ENCODE measurements around the gene NDUFA8. TPM values are rescaled to one million over a fixed set of nuclear protein-coding genes. Genes with fewer than 3 reads are reported as not detected.

NDUFA8 gene
- total RNA-seq, 1 donor from 2014 or later: 40.2 TPM

- no peak overlapping the region for H3K9ac ChIP-seq (ENCODE audit: low read depth in 1 of 3, low read length in 3 of 3)
- no peaks in the 10 kb centered on the region for H3K4me1 ChIP-seq (ENCODE audit: control insufficient read depth in 3 of 3, insufficient read depth in 3 of 3, low read length in 3 of 3)
- no peak overlapping the region for H3K27ac ChIP-seq (ENCODE audit: low read depth, low read length)
- H3K27me3 ChIP-seq (ENCODE audit: control insufficient read depth in 3 of 3, insufficient read depth in 3 of 3, low read length in 3 of 3): peaks cover 6 to 16% (median 12%) of the 10 kb centered on the region in 3 donors
- H3K36me3 ChIP-seq (ENCODE audit: control insufficient read depth in 3 of 3, insufficient read depth in 3 of 3, low read length in 3 of 3): no peaks in the 10 kb centered on the region
- H3K4me3 ChIP-seq (ENCODE audit: low read length in 3 of 3): no peak overlapping the region
- H3K9me3 ChIP-seq (ENCODE audit: control insufficient read depth in 3 of 3, low read length in 3 of 3): no peaks in the 10 kb centered on the region
Measured at GRCh38 chr9:122168356-122168755, 8.8 kb upstream of the NDUFA8 start.

GRCh38 chr9:122164286-122164685 lies 4.7 kb upstream of the NDUFA8 start:
- no peaks in the 10 kb centered on the region for H3K9me3 ChIP-seq (ENCODE audit: control insufficient read depth in 3 of 3, low read length in 3 of 3)
- no peak overlapping the region for H3K27ac ChIP-seq (ENCODE audit: low read depth, low read length)
- peaks cover 0 to 2% (median 2%) of the 10 kb centered on the region in 3 donors for H3K36me3 ChIP-seq (ENCODE audit: control insufficient read depth in 3 of 3, insufficient read depth in 3 of 3, low read length in 3 of 3)
- H3K4me1 ChIP-seq (ENCODE audit: control insufficient read depth in 3 of 3, insufficient read depth in 3 of 3, low read length in 3 of 3): peaks cover 0 to 2% (median 0%) of the 10 kb centered on the region in 3 donors
- no peak overlapping the region for H3K4me3 ChIP-seq (ENCODE audit: low read length in 3 of 3)
- H3K27me3 ChIP-seq (ENCODE audit: control insufficient read depth in 3 of 3, insufficient read depth in 3 of 3, low read length in 3 of 3): no peaks in the 10 kb centered on the region
- no peak overlapping the region for H3K9ac ChIP-seq (ENCODE audit: low read depth in 1 of 3, low read length in 3 of 3)

GRCh38 chr9:122162415-122162814 lies 2.8 kb upstream of the NDUFA8 start:
- H3K27ac ChIP-seq (ENCODE audit: low read depth, low read length): no peak overlapping the region
- no peaks in the 10 kb centered on the region for H3K9me3 ChIP-seq (ENCODE audit: control insufficient read depth in 3 of 3, low read length in 3 of 3)
- no peaks in the 10 kb centered on the region for H3K27me3 ChIP-seq (ENCODE audit: control insufficient read depth in 3 of 3, insufficient read depth in 3 of 3, low read length in 3 of 3)
- H3K4me1 ChIP-seq (ENCODE audit: control insufficient read depth in 3 of 3, insufficient read depth in 3 of 3, low read length in 3 of 3): peaks cover 8 to 9% (median 8%) of the 10 kb centered on the region in 3 donors
- no peak overlapping the region for H3K4me3 ChIP-seq (ENCODE audit: low read length in 3 of 3)
- peaks cover 0 to 2% (median 2%) of the 10 kb centered on the region in 3 donors for H3K36me3 ChIP-seq (ENCODE audit: control insufficient read depth in 3 of 3, insufficient read depth in 3 of 3, low read length in 3 of 3)
- H3K9ac ChIP-seq (ENCODE audit: low read depth in 1 of 3, low read length in 3 of 3): no peak overlapping the region

- Histone ChIP-seq H3K27me3 (ENCODE audit: control insufficient read depth in 3 of 3, insufficient read depth in 3 of 3, low read length in 3 of 3) (no peaks in the 10 kb centered on the region), H3K9me3 (ENCODE audit: control insufficient read depth in 3 of 3, low read length in 3 of 3) (no peaks in the 10 kb centered on the region), H3K27ac (ENCODE audit: low read depth, low read length) (no peak overlapping the region), H3K36me3 (ENCODE audit: control insufficient read depth in 3 of 3, insufficient read depth in 3 of 3, low read length in 3 of 3) (peaks cover 0 to 2% (median 2%) of the 10 kb centered on the region in 3 donors), H3K9ac (ENCODE audit: low read depth in 1 of 3, low read length in 3 of 3) (peak overlapping the region in 2 of 3 donors; percentile 95 to 98), H3K4me3 (ENCODE audit: low read length in 3 of 3) (peak overlapping the region; percentile 64 to 95 (median 93)), H3K4me1 (ENCODE audit: control insufficient read depth in 3 of 3, insufficient read depth in 3 of 3, low read length in 3 of 3) (peaks cover 14 to 19% (median 15%) of the 10 kb centered on the region in 3 donors)
Measured at GRCh38 chr9:122159925-122160246, 307 bp upstream of the NDUFA8 start.

- Histone ChIP-seq H3K4me3 (ENCODE audit: low read length in 3 of 3) (peak overlapping the region; percentile 49 to 65 (median 56)), H3K9ac (ENCODE audit: low read depth in 1 of 3, low read length in 3 of 3) (no peak overlapping the region), H3K4me1 (ENCODE audit: control insufficient read depth in 3 of 3, insufficient read depth in 3 of 3, low read length in 3 of 3) (peaks cover 14 to 19% (median 15%) of the 10 kb centered on the region in 3 donors), H3K27me3 (ENCODE audit: control insufficient read depth in 3 of 3, insufficient read depth in 3 of 3, low read length in 3 of 3) (no peaks in the 10 kb centered on the region), H3K36me3 (ENCODE audit: control insufficient read depth in 3 of 3, insufficient read depth in 3 of 3, low read length in 3 of 3) (peaks cover 0 to 2% (median 2%) of the 10 kb centered on the region in 3 donors), H3K9me3 (ENCODE audit: control insufficient read depth in 3 of 3, low read length in 3 of 3) (no peaks in the 10 kb centered on the region), H3K27ac (ENCODE audit: low read depth, low read length) (no peak overlapping the region)
Measured at GRCh38 chr9:122158202-122158601, 1.4 kb downstream of the NDUFA8 start.

- Histone ChIP-seq H3K9ac (ENCODE audit: low read depth in 1 of 3, low read length in 3 of 3) (no peak overlapping the region), H3K27me3 (ENCODE audit: control insufficient read depth in 3 of 3, insufficient read depth in 3 of 3, low read length in 3 of 3) (no peaks in the 10 kb centered on the region), H3K36me3 (ENCODE audit: control insufficient read depth in 3 of 3, insufficient read depth in 3 of 3, low read length in 3 of 3) (peaks cover 0 to 6% (median 2%) of the 10 kb centered on the region in 3 donors), H3K9me3 (ENCODE audit: control insufficient read depth in 3 of 3, low read length in 3 of 3) (no peaks in the 10 kb centered on the region), H3K4me1 (ENCODE audit: control insufficient read depth in 3 of 3, insufficient read depth in 3 of 3, low read length in 3 of 3) (peaks cover 26 to 32% (median 28%) of the 10 kb centered on the region in 3 donors), H3K4me3 (ENCODE audit: low read length in 3 of 3) (no peak overlapping the region), H3K27ac (ENCODE audit: low read depth, low read length) (no peak overlapping the region)
Measured at GRCh38 chr9:122155796-122156195, 3.8 kb downstream of the NDUFA8 start.

GRCh38 chr9:122151267-122151828 lies 8.2 kb downstream of the NDUFA8 start:
- Histone ChIP-seq H3K27ac (ENCODE audit: low read depth, low read length) (peak overlapping the region; percentile 4), H3K36me3 (ENCODE audit: control insufficient read depth in 3 of 3, insufficient read depth in 3 of 3, low read length in 3 of 3) (peaks cover 8 to 30% (median 12%) of the 10 kb centered on the region in 3 donors), H3K9me3 (ENCODE audit: control insufficient read depth in 3 of 3, low read length in 3 of 3) (no peaks in the 10 kb centered on the region), H3K27me3 (ENCODE audit: control insufficient read depth in 3 of 3, insufficient read depth in 3 of 3, low read length in 3 of 3) (no peaks in the 10 kb centered on the region), H3K4me1 (ENCODE audit: control insufficient read depth in 3 of 3, insufficient read depth in 3 of 3, low read length in 3 of 3) (peaks cover 17 to 22% (median 18%) of the 10 kb centered on the region in 3 donors), H3K9ac (ENCODE audit: low read depth in 1 of 3, low read length in 3 of 3) (no peak overlapping the region), H3K4me3 (ENCODE audit: low read length in 3 of 3) (no peak overlapping the region)

- H3K4me3 ChIP-seq (ENCODE audit: low read length in 3 of 3): no peak overlapping the region
- peaks cover 0 to 2% (median 2%) of the 10 kb centered on the region in 3 donors for H3K4me1 ChIP-seq (ENCODE audit: control insufficient read depth in 3 of 3, insufficient read depth in 3 of 3, low read length in 3 of 3)
- no peaks in the 10 kb centered on the region for H3K27me3 ChIP-seq (ENCODE audit: control insufficient read depth in 3 of 3, insufficient read depth in 3 of 3, low read length in 3 of 3)
- no peaks in the 10 kb centered on the region for H3K9me3 ChIP-seq (ENCODE audit: control insufficient read depth in 3 of 3, low read length in 3 of 3)
- peaks cover 34 to 56% (median 40%) of the 10 kb centered on the region in 3 donors for H3K36me3 ChIP-seq (ENCODE audit: control insufficient read depth in 3 of 3, insufficient read depth in 3 of 3, low read length in 3 of 3)
- H3K27ac ChIP-seq (ENCODE audit: low read depth, low read length): no peak overlapping the region
- H3K9ac ChIP-seq (ENCODE audit: low read depth in 1 of 3, low read length in 3 of 3): no peak overlapping the region
Measured at GRCh38 chr9:122145592-122145863, 14.1 kb downstream of the NDUFA8 start.

GRCh38 chr9:122144836-122145591 lies 14.6 kb downstream of the NDUFA8 start:
- H3K9me3 ChIP-seq (ENCODE audit: control insufficient read depth in 3 of 3, low read length in 3 of 3): no peaks in the 10 kb centered on the region
- no peak overlapping the region for H3K9ac ChIP-seq (ENCODE audit: low read depth in 1 of 3, low read length in 3 of 3)
- no peaks in the 10 kb centered on the region for H3K27me3 ChIP-seq (ENCODE audit: control insufficient read depth in 3 of 3, insufficient read depth in 3 of 3, low read length in 3 of 3)
- H3K36me3 ChIP-seq (ENCODE audit: control insufficient read depth in 3 of 3, insufficient read depth in 3 of 3, low read length in 3 of 3): peaks cover 34 to 55% (median 40%) of the 10 kb centered on the region in 3 donors
- no peak overlapping the region for H3K4me3 ChIP-seq (ENCODE audit: low read length in 3 of 3)
- H3K27ac ChIP-seq (ENCODE audit: low read depth, low read length): no peak overlapping the region
- H3K4me1 ChIP-seq (ENCODE audit: control insufficient read depth in 3 of 3, insufficient read depth in 3 of 3, low read length in 3 of 3): peaks cover 0 to 3% (median 2%) of the 10 kb centered on the region in 3 donors

GRCh38 chr9:122143876-122144405 lies 15.6 kb downstream of the NDUFA8 start:
- no peaks in the 10 kb centered on the region for H3K27me3 ChIP-seq (ENCODE audit: control insufficient read depth in 3 of 3, insufficient read depth in 3 of 3, low read length in 3 of 3)
- H3K9me3 ChIP-seq (ENCODE audit: control insufficient read depth in 3 of 3, low read length in 3 of 3): no peaks in the 10 kb centered on the region
- no peak overlapping the region for H3K27ac ChIP-seq (ENCODE audit: low read depth, low read length)
- peaks cover 0 to 3% (median 2%) of the 10 kb centered on the region in 3 donors for H3K4me1 ChIP-seq (ENCODE audit: control insufficient read depth in 3 of 3, insufficient read depth in 3 of 3, low read length in 3 of 3)
- no peak overlapping the region for H3K9ac ChIP-seq (ENCODE audit: low read depth in 1 of 3, low read length in 3 of 3)
- no peak overlapping the region for H3K4me3 ChIP-seq (ENCODE audit: low read length in 3 of 3)
- peaks cover 34 to 51% (median 40%) of the 10 kb centered on the region in 3 donors for H3K36me3 ChIP-seq (ENCODE audit: control insufficient read depth in 3 of 3, insufficient read depth in 3 of 3, low read length in 3 of 3)

All from skeletal muscle tissue (tissue), 4 donors.